C4-2B (cell line): ENCODE results near the gene UCP3.

Experiments
- H3K27ac ChIP-seq: fragments of 450-650 bp; 2 replicates; pipeline ENCODE4 v1.5.1; 2017
- CTCF ChIP-seq: fragments of 450-650 bp; conservative IDR thresholded peaks from 2 replicates; pipeline ENCODE4 v1.5.1; 2017; ENCODE audit warnings: mild to moderate bottlenecking
- ZFX ChIP-seq: fragments of 450-650 bp; IDR thresholded peaks from 2 replicates; pipeline ENCODE4 v1.6.1; 2017

UCP3 gene

DNA sequence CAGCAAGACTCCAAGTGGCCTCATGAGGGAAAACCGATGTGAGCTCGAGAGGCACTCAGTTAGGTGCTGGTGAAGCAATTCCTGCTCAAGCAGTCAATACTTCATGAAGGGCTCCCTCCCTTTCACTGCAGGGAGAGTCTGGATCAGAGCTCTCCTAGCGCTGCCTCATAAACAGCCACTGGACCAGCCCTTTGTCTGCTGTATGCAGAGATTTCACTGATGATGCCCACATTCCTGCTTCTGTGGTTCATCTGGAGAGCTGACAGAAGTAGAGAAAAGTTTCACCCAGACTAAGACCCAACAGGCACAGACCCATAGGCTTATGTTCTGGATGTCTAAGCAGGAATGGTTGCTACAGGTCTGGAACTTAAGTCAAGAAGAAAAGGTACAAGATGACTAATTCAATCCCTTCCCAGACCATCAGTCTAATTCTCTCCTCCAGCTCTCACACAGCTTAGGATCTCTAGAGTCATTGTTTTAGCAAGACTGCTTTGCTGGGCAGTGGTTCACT, 30.3 kb downstream of the UCP3 start:
- no peak overlapping the region for H3K27ac ChIP-seq
- TF ChIP-seq CTCF (no peak), ZFX (no peak)

GRCh38 chr11:73977856-73978519, 30.9 kb downstream of the UCP3 start:
- H3K27ac ChIP-seq, result no peak overlapping the region
- no peak for TF ChIP-seq ZFX
- no peak for TF ChIP-seq CTCF

DNA sequence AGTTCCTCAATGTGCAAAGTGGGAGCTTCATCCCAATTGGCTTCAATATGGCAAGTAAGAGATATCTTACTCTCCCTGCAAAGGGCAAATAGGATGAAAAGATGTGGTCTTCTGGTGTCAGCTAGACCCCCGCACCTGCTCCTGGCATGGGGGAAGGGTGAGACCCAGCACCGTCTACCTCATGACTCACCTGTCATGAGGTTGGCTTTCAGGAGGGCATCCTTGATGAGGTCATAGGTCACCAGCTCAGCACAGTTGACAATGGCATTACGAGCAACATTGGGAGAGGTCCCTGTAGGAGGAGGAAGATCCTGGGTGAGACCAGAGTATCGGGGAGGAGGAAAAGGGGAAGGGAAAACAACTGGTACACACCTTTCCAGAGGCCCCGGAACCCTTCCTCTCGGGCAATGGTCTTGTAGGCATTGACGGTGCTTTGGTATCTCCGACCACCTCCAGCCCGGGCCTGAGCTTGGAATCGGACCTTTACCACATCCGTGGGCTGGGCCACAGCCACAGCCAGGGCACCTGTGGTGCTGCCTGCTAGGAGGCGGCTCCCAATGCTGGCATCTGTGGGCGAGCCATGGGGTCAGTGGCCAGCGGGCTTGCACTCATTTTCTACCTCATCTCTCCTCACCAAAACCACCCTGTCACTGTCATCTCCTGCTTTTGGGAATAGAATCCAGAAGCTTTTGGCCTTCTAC, 32.3 kb downstream of the UCP3 start:
- H3K27ac ChIP-seq, result no peak overlapping the region
- TF ChIP-seq ZFX (no peak), CTCF (no peak)

GRCh38 chr11:73975479-73975757, 33.5 kb downstream of the UCP3 start:
- H3K27ac ChIP-seq, result no peak overlapping the region
- TF ChIP-seq ZFX (no peak), CTCF (no peak)

DNA sequence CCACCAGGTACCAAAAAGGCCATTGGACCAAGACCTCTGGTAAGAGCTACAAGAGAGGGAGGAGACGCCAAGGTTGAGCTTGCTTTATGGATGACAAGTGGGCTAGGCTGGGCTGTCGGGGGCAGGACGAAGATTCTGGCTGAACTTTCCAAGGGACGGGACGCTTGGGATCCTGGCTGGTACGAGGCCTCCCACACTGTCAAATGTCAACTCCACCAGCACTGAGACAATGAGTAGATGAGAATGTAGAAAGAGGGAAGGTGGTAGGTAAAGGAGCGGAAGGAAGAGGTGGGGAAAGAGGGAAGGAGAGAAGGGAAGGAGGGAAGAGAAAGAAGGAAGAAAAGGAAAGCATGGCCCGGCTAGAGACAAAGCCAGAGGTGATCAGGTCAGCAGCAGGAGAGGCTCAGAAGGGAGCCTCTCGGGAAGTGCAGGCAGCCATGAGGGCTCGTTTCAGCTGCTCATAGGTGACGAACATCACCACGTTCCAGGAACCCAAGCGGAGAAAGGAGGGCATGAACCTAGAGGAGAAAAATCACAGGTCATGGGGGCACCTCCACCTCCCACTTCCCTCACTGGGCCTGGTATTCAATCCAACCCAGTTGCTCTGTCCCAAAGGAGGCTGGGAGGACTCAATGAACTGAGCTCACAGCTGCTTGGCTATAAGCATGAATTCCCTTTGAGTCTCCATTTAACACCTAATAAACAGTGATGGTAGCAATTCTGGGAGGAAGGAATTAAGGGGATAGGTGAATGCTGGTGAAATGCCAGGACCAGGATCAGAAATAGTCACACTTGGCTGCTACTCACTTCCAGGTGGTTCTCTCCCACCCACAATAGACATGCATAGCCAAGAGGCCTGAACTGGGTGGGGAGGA, 34.0 kb downstream of the UCP3 start:
- H3K27ac ChIP-seq, result no peak overlapping the region
- TF ChIP-seq ZFX, result no peak
- TF ChIP-seq CTCF, result no peak

DNA sequence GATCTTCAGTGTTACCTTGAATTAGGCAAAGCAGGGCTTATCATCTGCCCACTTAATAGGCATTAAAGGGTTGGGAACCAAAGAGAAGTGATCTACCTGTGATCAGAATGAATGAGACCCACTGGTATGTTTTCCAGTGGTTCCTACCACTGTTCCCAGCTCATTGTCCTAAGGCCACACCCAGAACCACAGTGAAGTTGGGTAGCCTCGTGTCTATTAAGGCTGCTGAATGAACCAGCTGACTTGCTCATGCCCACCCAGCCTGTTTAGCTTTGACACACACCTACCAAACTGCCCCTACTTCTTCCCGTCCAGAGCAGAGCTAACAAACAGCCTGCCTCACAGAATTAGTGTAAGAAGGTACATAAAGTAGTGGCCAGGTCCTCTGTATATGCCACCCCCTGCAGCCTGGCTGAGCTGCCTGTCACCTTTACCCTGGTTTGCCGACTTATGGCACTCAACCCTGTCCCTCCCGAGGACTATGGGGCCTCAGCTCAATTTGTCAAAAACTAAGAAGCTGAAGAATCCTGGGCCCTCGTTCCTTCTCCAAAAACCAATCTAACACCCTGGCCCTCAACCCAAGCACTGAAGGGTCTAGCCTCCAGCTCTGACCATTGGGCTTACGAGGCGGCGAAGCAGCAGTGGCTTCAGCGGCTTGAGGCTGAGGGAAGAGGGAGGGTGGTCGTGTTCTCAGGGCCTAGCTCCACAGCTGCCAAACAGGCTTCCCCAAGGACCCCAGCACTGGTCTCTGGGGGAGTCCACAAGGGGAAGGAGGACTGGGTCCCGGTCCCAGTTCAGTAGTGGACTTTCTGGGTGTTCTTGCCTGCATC, 36.0 kb downstream of the UCP3 start:
- no peak overlapping the region for H3K27ac ChIP-seq
- TF ChIP-seq CTCF (no peak), ZFX (no peak)
